HG03196 (cell line): Measurements from ENCODE around the gene LYRM4.

Source experiments
- ATAC-seq: cut with Tn5 transposase; IDR thresholded peaks from one replicate; pipeline ENCODE4 v1.9.1; 2021; ENCODE audit not compliant: unreplicated experiment

The LYRM4 gene

DNA sequence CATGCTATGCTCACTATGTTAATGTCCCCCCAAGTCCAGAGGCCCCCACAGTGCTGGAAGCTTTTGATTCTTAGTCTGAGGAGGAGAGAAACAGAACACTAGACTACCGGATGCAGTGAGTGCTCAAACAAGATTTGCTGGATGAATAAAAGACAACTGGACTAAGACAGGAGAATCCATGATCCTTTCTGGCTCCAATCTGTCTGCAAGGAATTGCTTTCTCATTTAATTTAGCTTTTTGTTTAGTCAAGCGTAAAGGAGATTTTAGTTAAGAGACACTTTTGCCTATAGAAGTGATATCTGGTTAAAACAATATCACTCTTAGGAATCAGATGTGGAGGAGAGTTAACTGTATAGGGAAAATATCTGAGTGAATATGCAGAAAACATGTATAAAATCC lies 13.5 kb downstream of the LYRM4 start:
- ATAC-seq, result no peak

- ATAC-seq, result no peak
Observed at GRCh38 chr6:5246141-5247097, 14.3 kb downstream of the LYRM4 start.

GRCh38 chr6:5243069-5243468 lies 17.7 kb downstream of the LYRM4 start:
- no peak for ATAC-seq

DNA sequence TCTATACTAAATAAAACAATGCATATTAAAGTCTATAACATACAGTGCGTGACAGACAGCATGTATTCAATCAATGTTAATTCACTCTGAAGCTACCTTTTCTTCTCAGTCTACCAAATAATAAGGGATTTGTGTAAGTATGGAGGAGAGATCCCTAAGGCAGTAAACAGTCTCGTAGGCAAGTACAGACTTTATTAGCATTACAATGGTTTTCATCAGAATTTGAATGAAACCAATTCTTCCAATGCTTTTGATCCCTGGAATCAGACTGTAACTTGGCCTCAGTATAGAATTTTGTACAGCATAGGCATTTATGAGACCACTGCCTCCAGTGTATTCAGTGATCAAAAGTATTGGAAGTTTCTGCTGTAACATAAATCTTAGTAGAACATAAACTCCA lies 19.5 kb downstream of the LYRM4 start:
- no peak for ATAC-seq

GRCh38 chr6:5238336-5238735 lies 22.4 kb downstream of the LYRM4 start:
- ATAC-seq, result no peak

GRCh38 chr6:5237805-5238204 lies 22.9 kb downstream of the LYRM4 start:
- no peak for ATAC-seq

DNA sequence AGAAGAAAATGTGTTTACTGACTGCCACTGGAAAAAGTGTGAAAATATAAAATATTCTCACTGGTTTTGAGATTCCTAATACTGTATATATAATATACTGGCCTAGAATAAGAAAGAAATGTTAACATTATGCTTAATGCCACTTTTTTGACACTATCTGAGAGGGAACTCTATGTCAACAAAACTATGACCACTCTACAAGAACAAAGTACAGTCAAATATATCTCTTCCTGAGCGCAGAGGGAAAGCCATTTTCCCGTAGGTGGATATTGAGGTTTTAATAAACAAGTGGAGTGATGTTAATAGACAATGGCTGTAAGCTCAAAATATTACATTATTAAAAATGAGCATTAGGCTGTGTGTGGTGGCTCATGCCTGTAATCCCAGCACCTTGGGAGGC lies 24.9 kb downstream of the LYRM4 start:
- no peak for ATAC-seq

DNA sequence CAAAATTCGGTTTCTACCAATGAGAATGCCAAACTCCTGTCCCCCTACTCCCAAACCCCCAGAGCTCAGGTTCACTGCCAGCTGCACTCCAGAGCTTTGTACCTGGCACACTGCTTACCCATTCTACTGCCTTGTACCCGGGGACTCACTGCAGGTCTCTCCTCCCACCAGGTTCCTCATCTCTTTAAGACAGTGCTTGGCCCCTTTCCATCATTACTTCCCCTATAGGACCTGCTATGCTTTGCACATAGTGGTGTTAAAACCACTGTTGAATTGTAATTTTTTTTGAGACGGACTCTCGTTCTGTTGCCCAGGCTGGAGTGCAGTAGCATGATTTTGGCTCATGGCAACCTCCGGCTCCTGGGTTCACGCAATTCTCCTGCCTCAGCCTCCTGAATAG lies 25.9 kb downstream of the LYRM4 start:
- no peak for ATAC-seq

DNA sequence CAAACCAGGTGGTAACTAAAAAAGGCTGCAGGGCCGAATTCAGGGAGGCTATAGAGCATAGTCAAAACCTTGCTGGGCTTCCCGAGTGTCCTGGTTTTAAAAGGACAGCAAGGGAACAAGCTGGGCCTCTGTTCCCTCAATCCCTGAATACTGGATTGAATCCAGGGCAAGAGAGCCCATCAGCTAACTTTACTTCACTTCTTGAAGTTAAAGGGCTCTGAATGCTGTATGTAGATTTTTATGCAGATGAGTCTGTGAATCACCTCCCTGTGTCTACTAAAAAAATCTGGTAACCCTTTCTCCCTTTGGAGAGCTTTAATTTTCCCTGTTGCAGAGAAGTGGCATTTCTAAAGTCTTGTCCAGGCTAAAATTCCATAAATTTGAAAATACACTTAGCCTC lies 29.5 kb downstream of the LYRM4 start:
- no peak for ATAC-seq

DNA sequence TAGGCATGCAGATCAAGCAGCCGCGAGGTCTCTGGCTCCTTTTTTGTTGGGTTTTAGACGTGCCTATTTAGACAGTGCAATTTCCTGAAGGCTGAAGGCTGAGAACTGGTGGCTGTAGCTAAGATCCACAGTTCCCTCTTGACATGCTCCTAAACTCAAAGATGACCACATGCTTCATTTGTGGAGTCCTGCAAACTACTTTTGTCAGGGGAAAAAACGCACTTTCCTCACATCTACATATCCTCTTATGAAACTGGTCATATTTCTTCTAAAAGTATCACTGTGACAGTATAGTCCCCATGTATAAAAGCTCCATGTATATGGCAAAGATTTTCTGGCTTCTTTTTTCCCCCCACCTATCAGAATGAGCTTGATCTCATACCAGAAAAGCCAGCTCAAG lies 30.7 kb downstream of the LYRM4 start:
- ATAC-seq, result no peak

- no peak for ATAC-seq
Observed at GRCh38 chr6:5229356-5229755, 31.4 kb downstream of the LYRM4 start.

DNA sequence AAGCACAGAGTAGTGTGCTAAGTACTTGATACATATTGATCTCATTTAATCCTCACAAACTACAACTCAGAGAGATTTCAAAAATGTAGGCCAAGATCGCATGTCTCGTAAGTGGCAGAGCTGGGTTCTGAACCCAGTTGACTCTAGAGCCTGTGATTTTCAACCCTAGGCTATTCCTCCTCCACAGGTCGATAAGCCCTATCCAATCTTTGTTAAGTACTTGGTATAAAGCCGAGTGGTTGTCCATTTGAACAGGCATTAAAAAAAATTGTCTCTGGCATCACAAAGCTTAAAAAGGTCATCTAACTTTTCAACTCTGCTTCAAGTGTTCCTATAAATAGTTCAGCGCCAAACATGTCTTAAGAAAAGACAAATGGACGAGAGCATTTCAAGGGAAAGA lies 37.4 kb downstream of the LYRM4 start:
- ATAC-seq, result no peak

DNA sequence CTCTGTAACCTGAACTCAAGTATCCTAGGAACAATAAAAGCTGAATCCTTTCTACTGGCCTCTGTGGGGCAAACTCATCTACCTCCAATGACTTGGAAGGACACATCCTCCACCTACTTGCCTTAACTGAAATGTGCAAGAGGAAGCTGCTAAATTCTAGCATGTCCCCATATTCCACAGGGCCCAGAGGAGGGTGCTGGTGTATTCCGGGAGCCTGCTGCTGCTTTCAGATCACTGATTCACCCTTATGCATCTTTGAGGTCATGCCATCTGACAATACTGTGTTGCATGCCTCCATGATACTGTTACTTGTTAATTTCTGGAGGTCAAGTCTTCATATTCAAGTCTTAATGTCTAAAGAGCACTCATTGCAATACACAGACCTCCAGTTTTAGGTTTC lies 40.3 kb downstream of the LYRM4 start:
- ATAC-seq, result no peak

- ATAC-seq, result no peak
Observed at GRCh38 chr6:5219011-5219691, 41.6 kb downstream of the LYRM4 start.

GRCh38 chr6:5217356-5217755 lies 43.4 kb downstream of the LYRM4 start:
- no peak for ATAC-seq

GRCh38 chr6:5215799-5216198 lies 45.0 kb downstream of the LYRM4 start:
- ATAC-seq, result no peak

GRCh38 chr6:5215159-5215558 lies 45.6 kb downstream of the LYRM4 start:
- ATAC-seq, result no peak

DNA sequence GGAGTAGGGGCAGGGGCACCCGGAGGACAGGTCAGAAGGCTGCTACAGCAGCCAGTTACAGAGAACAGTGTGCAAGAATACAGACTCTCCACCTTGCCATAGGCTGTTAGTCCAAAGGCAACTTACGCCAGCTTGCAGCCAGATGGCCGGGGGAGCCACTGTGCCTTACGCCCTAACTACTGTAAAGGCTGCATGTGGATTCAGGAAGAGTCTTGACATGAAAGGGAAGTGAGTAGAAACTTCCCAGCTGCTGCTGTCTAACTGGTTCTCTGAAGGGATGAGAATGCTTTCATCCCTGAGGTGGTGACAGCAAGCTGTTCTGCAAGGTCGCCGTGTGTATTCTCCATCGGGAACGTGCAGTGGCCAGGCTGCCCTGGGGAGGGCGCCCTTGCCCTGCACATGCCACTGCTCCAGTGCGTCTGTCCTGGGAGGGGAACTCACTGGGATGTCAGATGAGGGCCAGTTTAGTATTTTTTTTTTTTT lies 46.1 kb downstream of the LYRM4 start:
- no peak for ATAC-seq

DNA sequence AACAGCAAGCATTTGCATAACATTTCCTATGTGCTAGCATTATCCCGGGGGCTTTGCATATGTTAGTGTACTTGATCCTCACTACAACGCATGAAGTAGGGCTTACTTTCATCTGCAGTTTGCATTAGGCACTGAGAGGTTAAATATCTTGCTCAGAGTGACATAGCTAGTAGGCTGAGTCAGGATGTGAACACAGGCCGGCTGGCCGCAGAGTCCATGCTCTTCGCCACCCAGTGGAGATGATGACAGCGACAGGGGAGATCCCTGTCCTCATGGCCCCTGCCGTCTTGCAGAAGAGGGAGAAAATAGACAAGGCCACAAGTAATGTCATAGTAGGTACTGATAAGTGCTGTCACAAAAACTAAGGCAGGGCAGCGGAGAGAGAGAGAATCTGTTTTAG lies 46.9 kb downstream of the LYRM4 start:
- no peak for ATAC-seq

GRCh38 chr6:5211492-5211891 lies 49.3 kb downstream of the LYRM4 start:
- no peak for ATAC-seq

DNA sequence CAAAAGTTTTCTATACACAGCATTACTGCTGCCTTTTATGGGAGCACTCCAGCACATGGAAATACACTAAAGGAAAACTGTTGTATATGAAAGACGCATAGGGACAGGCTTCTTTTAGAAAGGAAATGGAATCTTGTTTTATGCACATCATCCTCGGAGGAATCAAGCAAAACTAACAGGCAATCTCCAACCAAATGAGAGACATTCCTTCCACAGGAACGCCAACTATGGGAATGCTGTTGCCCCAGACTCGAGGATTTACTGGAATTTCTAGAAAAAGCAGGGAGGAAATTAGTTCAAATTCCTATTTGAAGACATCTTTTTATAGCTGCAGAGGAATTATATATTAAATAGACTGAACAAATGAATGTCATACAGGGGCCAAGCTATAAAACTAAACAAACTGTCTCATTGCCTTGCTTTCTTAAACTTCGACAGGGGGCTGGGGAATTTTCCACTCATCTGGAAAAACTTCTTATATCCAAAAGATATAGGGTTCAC lies 52.2 kb downstream of the LYRM4 start:
- no peak for ATAC-seq

DNA sequence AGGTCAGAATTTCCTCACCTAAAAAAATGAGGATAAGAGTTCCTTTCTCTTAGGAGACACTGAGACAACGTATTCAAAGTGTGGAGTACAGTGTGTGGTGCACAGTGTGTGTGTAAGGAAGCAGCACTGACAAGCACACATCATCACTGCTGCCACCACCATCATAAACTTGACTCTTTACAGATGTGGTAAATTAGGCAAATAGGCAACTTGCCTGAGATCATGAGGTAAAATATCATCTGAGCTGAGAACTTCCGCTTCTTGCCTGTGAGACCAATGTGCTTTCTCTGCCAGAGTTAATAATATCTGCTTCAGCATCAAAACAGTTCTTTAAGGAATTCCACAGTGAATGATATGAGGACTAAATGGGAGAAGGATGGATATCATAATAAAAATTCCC lies 52.7 kb downstream of the LYRM4 start:
- no peak for ATAC-seq
